Measurements from ENCODE around the gene RNASE13.

Gene RNASE13

GRCh38 chr14:21063479-21063878 is 28.9 kb upstream of the RNASE13 start:
- DNase-seq = no peak

GRCh38 chr14:21061347-21061668 is 26.7 kb upstream of the RNASE13 start:
- DNase-seq = no peak

GRCh38 chr14:21060614-21061346 is 26.2 kb upstream of the RNASE13 start:
- DNase-seq = no peak

GRCh38 chr14:21059842-21060613 is 25.4 kb upstream of the RNASE13 start:
- no peak for DNase-seq

GRCh38 chr14:21058903-21059302 is 24.3 kb upstream of the RNASE13 start:
- DNase-seq = no peak

GRCh38 chr14:21057803-21058675 is 23.4 kb upstream of the RNASE13 start, which contains the start of gene RNASE8:
Gene RNASE8, plus strand, starts transcription at chr14:21057822. Its CDS starts 71 bp downstream, at chr14:21057893.
- DNase-seq = no peak

GRCh38 chr14:21056520-21057163 is 22.0 kb upstream of the RNASE13 start:
- DNase-seq = no peak

- no peak for DNase-seq
These were observed 21.0 kb upstream of the RNASE13 start for GRCh38 chr14:21055432-21056117.

GRCh38 chr14:21054768-21055145 is 20.1 kb upstream of the RNASE13 start:
- DNase-seq = no peak

GRCh38 chr14:21054123-21054767 is 19.6 kb upstream of the RNASE13 start:
- DNase-seq = no peak

GRCh38 chr14:21053184-21054122 is 18.8 kb upstream of the RNASE13 start:
- DNase-seq = no peak

- DNase-seq = no peak
These were observed 16.0 kb upstream of the RNASE13 start for GRCh38 chr14:21050597-21050996.

- no peak for DNase-seq
These were observed 14.7 kb upstream of the RNASE13 start for GRCh38 chr14:21049271-21049673.

- no peak for DNase-seq
These were observed 14.0 kb upstream of the RNASE13 start for GRCh38 chr14:21048638-21049037.

- no peak for DNase-seq
These were observed 12.8 kb upstream of the RNASE13 start for GRCh38 chr14:21047378-21047781.

- no peak for DNase-seq
These were observed 9.5 kb upstream of the RNASE13 start for GRCh38 chr14:21043974-21044618.

- no peak for DNase-seq
These were observed 8.9 kb upstream of the RNASE13 start for GRCh38 chr14:21043387-21043973.

GRCh38 chr14:21042918-21043317 is 8.3 kb upstream of the RNASE13 start:
- DNase-seq = no peak

GRCh38 chr14:21041676-21042433 is 7.2 kb upstream of the RNASE13 start, which contains the start of gene RNASE7:
Gene RNASE7, plus strand, starts transcription at chr14:21042362. Its CDS starts 631 bp downstream, at chr14:21042993.
- no peak for DNase-seq
